Stimulated activated CD4-positive, alpha-beta T cell treated with anti-CD3 and anti-CD28 coated beads, Interleukin-15, amount 100 ng/mL, for 24 hours (primary cell): Measurements from ENCODE around the gene KIF14.
"Not testable (repeated sequence)": the region's sequence is repeated elsewhere in the genome, so short reads cannot be mapped to it uniquely, and the experiment has no call there.

Source experiments
- DNase-seq: peaks from one replicate; pipeline ENCODE4 v3.0.0-alpha.2; 2020

The KIF14 gene

GRCh38 chr1:200535605-200536004 lies 84.9 kb downstream of the KIF14 start:
- DNase-seq: peak; percentile 21

- peak; percentile 34 for DNase-seq
Observed at GRCh38 chr1:200530623-200531261, 89.8 kb downstream of the KIF14 start.

GRCh38 chr1:200528858-200529606 lies 91.5 kb downstream of the KIF14 start:
- no peak for DNase-seq

- no peak for DNase-seq
Observed at GRCh38 chr1:200527670-200528069, 92.9 kb downstream of the KIF14 start.

GRCh38 chr1:200526709-200527612 lies 93.6 kb downstream of the KIF14 start:
- no peak for DNase-seq

- DNase-seq: no peak
Observed at GRCh38 chr1:200525090-200525987, 95.2 kb downstream of the KIF14 start.

- not testable (repeated sequence) for DNase-seq
Observed at GRCh38 chr1:200524551-200524950, 96.0 kb downstream of the KIF14 start.

GRCh38 chr1:200524092-200524491 lies 96.5 kb downstream of the KIF14 start:
- DNase-seq: no peak

- DNase-seq: no peak
Observed at GRCh38 chr1:200520735-200521134, 99.8 kb downstream of the KIF14 start.

- no peak for DNase-seq
Observed at GRCh38 chr1:200518524-200518923, 102.0 kb downstream of the KIF14 start.

GRCh38 chr1:200512191-200512590 lies 108.4 kb downstream of the KIF14 start:
- DNase-seq: no peak

- peak; percentile 78 for DNase-seq
Observed at GRCh38 chr1:200510228-200510623, 110.3 kb downstream of the KIF14 start.

GRCh38 chr1:200506471-200506870 lies 114.1 kb downstream of the KIF14 start:
- no peak for DNase-seq

- DNase-seq: no peak
Observed at GRCh38 chr1:200505257-200505656, 115.3 kb downstream of the KIF14 start.
